Omental fat pad (tissue), 4 donors: ENCODE measurements around the gene RTP3. TPM values are rescaled to one million over a fixed set of nuclear protein-coding genes. Genes with fewer than 3 reads are reported as not detected.

Source experiments
- ATAC-seq: fragments of 150-250 bp; one replicate; pipeline ENCODE4 v1.9.1; 2016; ENCODE audit warnings: mild to moderate bottlenecking, moderate library complexity; ENCODE audit not compliant: low FRiP score
- DNase-seq: peaks from one replicate; pipeline ENCODE4 v3.0.0-alpha.2; 2019; ENCODE audit warnings: low spot score
- total RNA-seq, 4 donors: library from RNA; depleted of rRNA; stranded (reverse); fragments of >200 nt; gene quantifications; one replicate each; pipeline ENCODE4 v1.1.0, GENCODE V29; 2016
- TF ChIP-seq, protein P1 (sequence below), 3 donors: fragments of 450-650 bp; IDR thresholded peaks; one replicate each; pipeline ENCODE4 v1.5.1; 2016 to 2017; ENCODE audit warnings: antibody characterized with exemption in 3 of 3, mild to moderate bottlenecking in 3 of 3, moderate library complexity in 2 of 3

Gene RTP3
- total RNA-seq, 4 donors from 2014 or later = not detected

DNA sequence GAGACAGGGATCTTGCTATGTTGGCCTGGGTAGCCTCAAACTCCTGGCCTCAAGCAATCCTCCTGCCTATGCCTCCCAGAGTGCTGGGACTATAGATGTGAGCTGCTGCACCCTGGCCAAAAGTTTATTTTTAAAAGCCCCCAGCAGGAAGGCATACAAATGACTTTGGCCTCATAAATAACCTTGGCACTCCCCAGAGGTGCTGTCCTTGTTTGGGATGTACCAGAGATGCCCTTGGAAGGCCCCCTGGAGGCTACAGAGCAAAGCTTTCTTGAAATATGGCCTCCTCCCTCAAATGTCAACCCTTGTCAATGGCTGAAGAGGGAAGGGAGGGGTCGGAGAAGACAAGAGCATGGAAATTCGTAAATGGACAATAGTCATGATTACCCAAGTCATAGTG is 14.0 kb upstream of the RTP3 start:
- no peak for ATAC-seq

DNA sequence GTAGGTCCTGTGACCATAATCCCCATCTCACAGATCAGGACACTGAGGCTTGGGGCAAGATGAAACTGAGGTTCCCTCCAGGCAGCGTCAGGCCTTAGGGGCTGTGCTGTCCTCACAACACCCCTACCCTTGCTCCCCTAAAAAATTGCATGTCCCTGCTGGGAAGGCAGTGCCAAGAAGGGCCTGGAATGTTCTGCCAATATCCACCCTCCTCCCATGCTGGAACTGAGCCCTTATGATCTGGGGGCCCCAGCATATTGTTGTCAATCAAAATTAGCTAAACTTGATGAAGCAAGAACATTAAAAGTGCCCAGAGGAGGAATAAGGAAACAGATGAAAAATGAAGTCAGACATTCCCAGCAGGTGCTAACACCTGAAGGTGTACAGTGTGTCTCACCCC is 13.4 kb upstream of the RTP3 start:
- TF ChIP-seq, protein P1, sequence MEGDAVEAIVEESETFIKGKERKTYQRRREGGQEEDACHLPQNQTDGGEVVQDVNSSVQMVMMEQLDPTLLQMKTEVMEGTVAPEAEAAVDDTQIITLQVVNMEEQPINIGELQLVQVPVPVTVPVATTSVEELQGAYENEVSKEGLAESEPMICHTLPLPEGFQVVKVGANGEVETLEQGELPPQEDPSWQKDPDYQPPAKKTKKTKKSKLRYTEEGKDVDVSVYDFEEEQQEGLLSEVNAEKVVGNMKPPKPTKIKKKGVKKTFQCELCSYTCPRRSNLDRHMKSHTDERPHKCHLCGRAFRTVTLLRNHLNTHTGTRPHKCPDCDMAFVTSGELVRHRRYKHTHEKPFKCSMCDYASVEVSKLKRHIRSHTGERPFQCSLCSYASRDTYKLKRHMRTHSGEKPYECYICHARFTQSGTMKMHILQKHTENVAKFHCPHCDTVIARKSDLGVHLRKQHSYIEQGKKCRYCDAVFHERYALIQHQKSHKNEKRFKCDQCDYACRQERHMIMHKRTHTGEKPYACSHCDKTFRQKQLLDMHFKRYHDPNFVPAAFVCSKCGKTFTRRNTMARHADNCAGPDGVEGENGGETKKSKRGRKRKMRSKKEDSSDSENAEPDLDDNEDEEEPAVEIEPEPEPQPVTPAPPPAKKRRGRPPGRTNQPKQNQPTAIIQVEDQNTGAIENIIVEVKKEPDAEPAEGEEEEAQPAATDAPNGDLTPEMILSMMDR (IDR thresholded peaks at IDR 0.05) = no peak
- ATAC-seq (no peak), DNase-seq (no peak)

More for the DNA sequence above, 14.0 kb upstream of the RTP3 start:
- DNase-seq = no peak
- TF ChIP-seq, protein P1 (IDR thresholded peaks at IDR 0.05) = no peak

DNA sequence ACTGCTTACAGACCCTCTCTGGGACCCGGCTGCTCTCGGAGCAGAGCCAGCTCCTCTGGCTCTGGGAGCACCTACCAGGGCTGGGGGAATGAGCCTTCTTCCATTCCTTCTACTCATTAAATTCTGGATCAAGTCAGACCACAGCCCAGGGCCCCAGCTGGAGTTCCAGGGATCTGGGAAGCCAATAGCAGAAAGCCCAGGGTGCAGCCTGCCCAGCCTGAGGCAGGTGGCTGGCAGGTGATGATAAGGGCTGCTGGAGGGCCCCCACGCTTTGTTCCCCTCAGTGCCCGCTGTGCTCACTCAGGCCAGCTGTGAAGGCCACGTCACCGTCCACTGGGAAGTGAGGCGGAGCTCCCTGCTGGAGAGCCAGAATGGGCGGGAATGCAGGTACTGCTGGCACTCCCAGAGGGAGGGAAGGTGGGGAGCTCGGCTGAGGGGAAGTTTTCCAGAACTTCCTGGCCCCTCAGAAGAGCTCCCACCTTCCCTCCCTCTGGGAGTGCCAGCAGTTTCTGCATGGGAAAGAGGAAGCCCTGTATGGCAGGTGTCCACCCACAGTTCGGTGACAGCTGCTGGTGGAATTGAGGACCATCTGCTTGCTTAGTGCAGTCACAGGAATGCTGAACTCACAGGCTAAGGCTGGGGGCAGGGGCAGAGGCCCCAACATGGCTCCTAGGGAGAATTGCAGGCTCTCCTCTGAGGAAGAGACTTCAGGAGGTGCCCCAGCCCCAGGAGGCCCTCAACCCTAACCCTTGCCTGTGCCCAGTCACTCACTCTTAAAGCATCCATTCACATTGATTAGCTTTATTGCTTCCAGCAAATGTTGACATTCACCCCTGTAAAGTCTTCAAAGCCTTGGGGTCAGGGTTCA is 12.6 kb upstream of the RTP3 start:
- DNase-seq (no peak), ATAC-seq (peak; percentile 46)
- TF ChIP-seq, protein P1 (IDR thresholded peaks at IDR 0.05) = no peak

DNA sequence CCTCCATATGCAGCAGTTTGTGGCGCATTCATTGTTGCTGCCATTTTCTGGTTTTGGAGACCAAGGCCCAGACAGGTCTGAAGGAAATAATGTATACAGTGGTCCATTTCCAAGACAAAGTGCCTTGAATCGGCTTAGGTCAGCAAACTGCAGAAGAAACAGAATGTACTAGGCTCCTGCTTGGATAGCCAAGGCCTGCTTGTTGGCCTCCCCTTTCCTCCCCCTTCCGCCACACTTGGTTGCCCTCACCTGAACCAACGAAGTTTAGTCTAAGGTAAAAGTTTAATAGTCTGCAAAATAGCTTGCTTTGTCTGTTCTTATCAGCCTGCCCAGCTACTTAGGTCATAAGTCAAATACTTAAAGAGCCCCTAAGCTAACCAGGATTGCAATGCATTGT is 12.0 kb upstream of the RTP3 start:
- ATAC-seq (no peak), DNase-seq (no peak)
- TF ChIP-seq, protein P1 (IDR thresholded peaks at IDR 0.05) = no peak

DNA sequence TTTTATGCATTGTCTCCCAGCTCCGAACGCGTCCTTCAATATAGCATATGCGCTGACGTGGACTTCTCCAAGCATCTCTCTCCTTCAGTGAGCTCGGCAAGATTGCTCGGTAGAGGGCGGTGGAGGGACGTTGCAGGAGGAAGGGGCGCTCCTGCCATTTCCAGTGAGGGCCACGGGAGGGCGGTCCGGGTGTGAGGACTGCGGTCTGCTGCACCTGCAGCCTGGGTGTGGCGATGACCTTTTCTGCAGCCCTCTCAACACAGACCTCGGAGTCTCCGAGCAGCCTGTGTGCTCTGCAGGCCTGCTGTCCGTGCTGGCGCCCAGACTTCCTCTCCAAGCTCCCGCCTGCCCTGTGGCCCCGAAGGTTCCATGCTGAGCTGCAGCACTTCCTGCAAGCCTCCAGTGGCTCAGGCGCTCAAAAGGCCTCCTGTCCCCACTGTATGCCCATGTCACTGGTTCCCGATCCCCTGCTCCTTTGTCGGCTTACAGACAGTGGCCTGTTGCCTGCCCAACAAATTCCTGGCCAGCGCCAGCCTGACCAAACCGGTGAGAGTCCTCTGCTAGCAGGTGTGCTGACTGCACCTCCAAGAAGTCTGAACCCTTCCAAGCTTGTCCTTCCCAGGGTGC is 8.9 kb upstream of the RTP3 start:
- DNase-seq (peak; percentile 85), ATAC-seq (peak; percentile 84)
- TF ChIP-seq, protein P1 (IDR thresholded peaks at IDR 0.05) = peak in 2 of 3 donors; percentile 34 to 92

DNA sequence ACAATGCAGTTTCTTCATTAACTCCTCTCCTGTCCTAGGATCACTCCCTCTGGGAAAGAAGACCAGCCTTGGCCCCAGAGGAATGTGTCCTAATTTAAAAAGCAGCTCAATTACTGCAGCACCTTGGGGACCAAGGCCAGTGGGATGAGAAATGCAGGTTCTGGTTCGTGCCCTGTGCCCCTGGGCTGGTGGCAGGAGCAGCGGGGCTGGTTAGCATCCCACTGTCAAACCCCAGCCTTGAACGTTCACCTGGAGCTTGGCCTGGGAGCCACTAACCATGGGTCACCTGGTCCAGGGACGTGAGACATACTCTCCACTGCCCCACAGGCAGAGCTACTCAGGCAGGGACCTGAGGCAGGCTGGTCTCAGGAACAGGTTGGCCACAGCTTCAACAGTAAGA is 8.4 kb upstream of the RTP3 start:
- no peak for DNase-seq
- ATAC-seq = no peak
- TF ChIP-seq, protein P1 (IDR thresholded peaks at IDR 0.05) = no peak
